GM19035 (cell line): Measurements from ENCODE around the gene VPS13A.
"Not testable (repeated sequence)": the region's sequence is repeated elsewhere in the genome, so short reads cannot be mapped to it uniquely, and the experiment has no call there.

Experiments used
- ATAC-seq: cut with Tn5 transposase; IDR thresholded peaks from one replicate; pipeline ENCODE4 v1.9.1; 2021; ENCODE audit not compliant: unreplicated experiment

The VPS13A gene

GRCh38 chr9:77293949-77294348, 116.6 kb downstream of the VPS13A start:
- no peak for ATAC-seq

GRCh38 chr9:77304543-77304942, 127.2 kb downstream of the VPS13A start:
- no peak for ATAC-seq

- no peak for ATAC-seq
Observed at GRCh38 chr9:77305622-77306400, 128.5 kb downstream of the VPS13A start.

- no peak for ATAC-seq
Observed at GRCh38 chr9:77307166-77307565, 129.8 kb downstream of the VPS13A start.

- no peak for ATAC-seq
Observed at GRCh38 chr9:77316058-77316457, 138.7 kb downstream of the VPS13A start.

GRCh38 chr9:77325058-77325457, 147.7 kb downstream of the VPS13A start:
- ATAC-seq, result no peak

- no peak for ATAC-seq
Observed at GRCh38 chr9:77328102-77328501, 150.8 kb downstream of the VPS13A start.

GRCh38 chr9:77370064-77370463, 192.7 kb downstream of the VPS13A start:
- no peak for ATAC-seq

- no peak for ATAC-seq
Observed at GRCh38 chr9:77374266-77374665, 196.9 kb downstream of the VPS13A start.

- no peak for ATAC-seq
Observed at GRCh38 chr9:77375956-77376532, 198.7 kb downstream of the VPS13A start.

GRCh38 chr9:77384406-77384805, 207.1 kb downstream of the VPS13A start:
- ATAC-seq, result no peak

- ATAC-seq, result no peak
Observed at GRCh38 chr9:77386187-77386586, 208.9 kb downstream of the VPS13A start.

- ATAC-seq, result no peak
Observed at GRCh38 chr9:77391834-77392233, 214.5 kb downstream of the VPS13A start.

GRCh38 chr9:77392328-77392727, 215.0 kb downstream of the VPS13A start:
- no peak for ATAC-seq

- not testable (repeated sequence) for ATAC-seq
Observed at GRCh38 chr9:77398581-77398980, 221.2 kb downstream of the VPS13A start.

GRCh38 chr9:77399964-77400363, 222.6 kb downstream of the VPS13A start:
- ATAC-seq, result no peak

- no peak for ATAC-seq
Observed at GRCh38 chr9:77402286-77402685, 225.0 kb downstream of the VPS13A start.

GRCh38 chr9:77403239-77403638, 225.9 kb downstream of the VPS13A start:
- no peak for ATAC-seq

GRCh38 chr9:77408521-77408920, 231.2 kb downstream of the VPS13A start:
- ATAC-seq, result not testable (repeated sequence)

- no peak for ATAC-seq
Observed at GRCh38 chr9:77417566-77417965, 240.2 kb downstream of the VPS13A start.

- ATAC-seq, result no peak
Observed at GRCh38 chr9:77418226-77418625, 240.9 kb downstream of the VPS13A start.

GRCh38 chr9:77420641-77421040, 243.3 kb downstream of the VPS13A start:
- ATAC-seq, result no peak
